ENCODE measurements around the gene RPP40.
A peak's percentile ranks its signal among the peaks of the same experiment; 100 is the strongest.

The RPP40 gene, protein sequence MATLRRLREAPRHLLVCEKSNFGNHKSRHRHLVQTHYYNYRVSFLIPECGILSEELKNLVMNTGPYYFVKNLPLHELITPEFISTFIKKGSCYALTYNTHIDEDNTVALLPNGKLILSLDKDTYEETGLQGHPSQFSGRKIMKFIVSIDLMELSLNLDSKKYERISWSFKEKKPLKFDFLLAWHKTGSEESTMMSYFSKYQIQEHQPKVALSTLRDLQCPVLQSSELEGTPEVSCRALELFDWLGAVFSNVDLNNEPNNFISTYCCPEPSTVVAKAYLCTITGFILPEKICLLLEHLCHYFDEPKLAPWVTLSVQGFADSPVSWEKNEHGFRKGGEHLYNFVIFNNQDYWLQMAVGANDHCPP

DNA sequence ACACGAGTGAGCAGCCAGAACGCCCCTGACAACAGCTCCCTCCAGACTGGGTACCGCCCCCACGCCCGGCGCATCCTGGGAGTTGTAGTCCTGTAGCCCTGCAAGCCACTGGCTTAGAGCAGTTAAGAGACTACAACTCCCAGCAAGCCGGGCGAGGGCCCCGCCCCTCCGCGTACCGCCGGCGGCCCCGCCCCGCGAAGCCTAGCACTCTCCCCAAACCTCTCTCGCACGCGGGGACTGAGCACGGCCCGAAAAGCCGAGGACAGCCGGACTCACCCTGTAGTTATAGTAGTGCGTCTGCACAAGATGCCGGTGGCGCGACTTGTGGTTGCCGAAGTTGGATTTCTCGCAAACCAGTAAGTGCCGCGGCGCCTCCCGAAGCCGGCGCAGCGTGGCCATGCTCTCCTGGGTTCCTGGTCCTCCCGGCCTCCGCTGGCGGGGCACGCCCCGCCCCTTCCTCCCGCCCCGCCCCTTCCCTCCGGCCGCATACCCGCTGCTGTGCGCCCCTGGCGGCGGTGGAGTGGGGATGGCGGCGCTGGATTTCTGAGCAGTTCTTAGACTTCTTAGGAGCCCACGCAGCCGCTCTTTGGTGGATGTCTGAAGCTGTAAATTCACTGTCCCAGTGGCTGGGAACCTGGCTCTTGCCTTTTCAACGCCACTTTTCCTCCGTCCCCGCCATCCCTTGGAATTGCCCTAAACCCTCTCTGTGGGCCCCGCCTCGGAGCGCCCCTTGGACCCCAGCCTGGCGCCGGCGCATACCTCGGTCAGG lies at the start of gene RPP40:
RPP40 (minus strand) TSS at position 434 of the 769 bp plus-strand sequence; CDS start at position 399, 35 bp downstream.
- peak; percentile 98 for DNase-seq (ENCODE audit: low read depth, low spot score)
- peak within 1 kb of the TSS; percentile 72 for H3K4me3 ChIP-seq (ENCODE audit: low read depth, low read length)
- in situ Hi-C loops (cut with HindIII; ENCODE audit: low sequenced_read_pairs): no loop called here
- TF ChIP-seq, protein P1, sequence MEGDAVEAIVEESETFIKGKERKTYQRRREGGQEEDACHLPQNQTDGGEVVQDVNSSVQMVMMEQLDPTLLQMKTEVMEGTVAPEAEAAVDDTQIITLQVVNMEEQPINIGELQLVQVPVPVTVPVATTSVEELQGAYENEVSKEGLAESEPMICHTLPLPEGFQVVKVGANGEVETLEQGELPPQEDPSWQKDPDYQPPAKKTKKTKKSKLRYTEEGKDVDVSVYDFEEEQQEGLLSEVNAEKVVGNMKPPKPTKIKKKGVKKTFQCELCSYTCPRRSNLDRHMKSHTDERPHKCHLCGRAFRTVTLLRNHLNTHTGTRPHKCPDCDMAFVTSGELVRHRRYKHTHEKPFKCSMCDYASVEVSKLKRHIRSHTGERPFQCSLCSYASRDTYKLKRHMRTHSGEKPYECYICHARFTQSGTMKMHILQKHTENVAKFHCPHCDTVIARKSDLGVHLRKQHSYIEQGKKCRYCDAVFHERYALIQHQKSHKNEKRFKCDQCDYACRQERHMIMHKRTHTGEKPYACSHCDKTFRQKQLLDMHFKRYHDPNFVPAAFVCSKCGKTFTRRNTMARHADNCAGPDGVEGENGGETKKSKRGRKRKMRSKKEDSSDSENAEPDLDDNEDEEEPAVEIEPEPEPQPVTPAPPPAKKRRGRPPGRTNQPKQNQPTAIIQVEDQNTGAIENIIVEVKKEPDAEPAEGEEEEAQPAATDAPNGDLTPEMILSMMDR (IDR thresholded peaks at IDR 0.05; ENCODE audit: low read depth, low read length): peak; percentile 84

DNA sequence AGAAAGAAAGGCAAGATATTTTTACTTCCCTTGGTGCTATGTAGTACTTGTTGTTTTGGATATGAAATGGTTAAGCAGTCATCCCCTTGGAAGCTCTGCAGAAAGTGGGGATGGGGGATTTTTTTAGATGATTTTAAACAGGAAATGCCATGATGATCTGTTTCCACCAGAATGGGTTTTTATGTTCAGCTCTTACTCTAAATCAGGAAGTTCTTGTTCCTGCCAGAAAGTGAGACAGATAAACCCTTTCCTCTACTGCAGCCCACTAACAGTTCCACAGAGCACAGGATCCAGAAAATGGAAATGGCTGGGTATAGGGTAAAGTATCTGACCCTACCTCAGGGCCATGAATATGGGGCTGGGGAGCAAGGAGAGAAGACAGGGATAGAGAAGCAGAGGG lies 49.2 kb upstream of the RPP40 start:
- TF ChIP-seq, protein P1 (IDR thresholded peaks at IDR 0.05; ENCODE audit: low read depth, low read length): no peak
- DNase-seq (ENCODE audit: low read depth, low spot score): peak; percentile 20
- H3K4me3 ChIP-seq (ENCODE audit: low read depth, low read length): no peak overlapping the region
- in situ Hi-C loops (cut with HindIII; ENCODE audit: low sequenced_read_pairs): no loop called here

- TF ChIP-seq, protein P1 (IDR thresholded peaks at IDR 0.05; ENCODE audit: low read depth, low read length): no peak
- in situ Hi-C loops (cut with HindIII; ENCODE audit: low sequenced_read_pairs): no loop called here
- DNase-seq (ENCODE audit: low read depth, low spot score): no peak
- H3K4me3 ChIP-seq (ENCODE audit: low read depth, low read length): no peak overlapping the region
Observed at GRCh38 chr6:5051394-5051793, 47.6 kb upstream of the RPP40 start.

- DNase-seq (ENCODE audit: low read depth, low spot score): no peak
- in situ Hi-C loops (cut with HindIII; ENCODE audit: low sequenced_read_pairs): no loop called here
- H3K4me3 ChIP-seq (ENCODE audit: low read depth, low read length): no peak overlapping the region
- TF ChIP-seq, protein P1 (IDR thresholded peaks at IDR 0.05; ENCODE audit: low read depth, low read length): no peak
Observed at GRCh38 chr6:5050009-5050408, 46.2 kb upstream of the RPP40 start.

DNA sequence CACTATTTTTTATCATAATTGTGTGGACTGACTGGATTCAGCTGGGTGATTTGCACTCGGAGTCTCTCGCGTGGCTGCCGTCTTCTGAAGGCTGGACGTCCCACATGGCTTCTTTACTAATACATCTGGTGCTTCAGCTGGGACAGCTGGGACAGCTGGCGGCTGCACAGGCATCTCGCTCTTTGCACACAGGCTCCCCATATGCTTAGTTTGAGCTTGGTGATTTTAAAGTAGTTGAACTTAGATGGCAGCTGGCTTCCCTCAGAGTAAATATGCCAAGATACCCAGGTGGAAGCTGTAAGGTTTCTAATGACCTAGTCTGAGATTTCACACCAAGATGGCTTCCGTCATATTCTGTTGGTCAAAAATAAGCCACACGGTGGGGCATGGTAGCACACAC lies 42.6 kb upstream of the RPP40 start:
- in situ Hi-C loops (cut with HindIII; ENCODE audit: low sequenced_read_pairs): no loop called here
- TF ChIP-seq, protein P1 (IDR thresholded peaks at IDR 0.05; ENCODE audit: low read depth, low read length): no peak
- no peak overlapping the region for H3K4me3 ChIP-seq (ENCODE audit: low read depth, low read length)
- no peak for DNase-seq (ENCODE audit: low read depth, low spot score)

DNA sequence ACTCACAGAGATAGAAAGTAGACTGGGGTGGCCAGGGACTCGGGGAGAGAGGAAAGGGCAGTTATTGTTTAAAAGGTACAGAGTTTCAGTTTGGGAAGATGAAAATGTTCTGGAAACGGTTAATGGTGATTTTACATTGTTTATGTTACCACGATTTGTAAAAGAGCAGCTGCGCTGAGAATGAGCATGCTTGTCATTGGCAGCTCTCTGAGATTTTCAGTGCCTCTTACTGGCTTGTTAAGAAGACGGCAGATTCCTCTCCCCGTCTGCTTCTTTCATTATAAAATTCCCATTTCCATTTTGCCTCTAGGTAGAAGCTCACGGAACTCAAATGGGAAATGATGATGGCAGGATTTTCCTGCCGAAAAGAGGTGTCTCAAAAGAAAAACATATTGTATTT lies 41.6 kb upstream of the RPP40 start:
- in situ Hi-C loops (cut with HindIII; ENCODE audit: low sequenced_read_pairs): no loop called here
- DNase-seq (ENCODE audit: low read depth, low spot score): no peak
- TF ChIP-seq, protein P1 (IDR thresholded peaks at IDR 0.05; ENCODE audit: low read depth, low read length): no peak
- no peak overlapping the region for H3K4me3 ChIP-seq (ENCODE audit: low read depth, low read length)

Data from astrocyte of the spinal cord (primary cell).